Endothelial cell of umbilical vein (primary cell): ENCODE results near the gene NEBL.

Source experiments
- CTCF ChIP-seq, 2 donors: IDR thresholded peaks; 1 replicate in 1 of 2; 2 replicates in 1 of 2; pipeline ENCODE4 v1.5.1; 2011; ENCODE audit warnings: low read length in 2 of 2, mild to moderate bottlenecking in 2 of 2, moderate library complexity in 2 of 2, control low read depth in 1 of 2, inconsistent platforms in 1 of 2, low read depth in 1 of 2; ENCODE audit not compliant: insufficient read depth in 1 of 2; ENCODE audit errors: extremely low read depth in 1 of 2
- EZH2 ChIP-seq: IDR thresholded peaks from 2 replicates; pipeline ENCODE4 v1.6.1; 2012; ENCODE audit warnings: borderline replicate concordance, low read depth, mild to moderate bottlenecking, moderate library complexity, low read length, inconsistent platforms; ENCODE audit not compliant: severe bottlenecking
- FOS ChIP-seq: IDR thresholded peaks from 2 replicates; pipeline ENCODE4 v1.6.1; 2011; ENCODE audit warnings: mild to moderate bottlenecking, low read length, moderate library complexity, borderline replicate concordance; ENCODE audit not compliant: insufficient read depth
- GATA2 ChIP-seq: IDR thresholded peaks from 2 replicates; pipeline ENCODE4 v1.7.0; 2011; ENCODE audit warnings: low read depth, mild to moderate bottlenecking, moderate library complexity, mixed read lengths, low read length; ENCODE audit not compliant: insufficient read length, insufficient read depth
- JUN ChIP-seq: IDR thresholded peaks from 2 replicates; pipeline ENCODE4 v1.6.1; 2011; ENCODE audit warnings: borderline replicate concordance, low read depth; ENCODE audit not compliant: insufficient read length, insufficient read depth
- MYC ChIP-seq: IDR thresholded peaks from one replicate; pipeline ENCODE4 v1.6.1; 2011; ENCODE audit warnings: mild to moderate bottlenecking, low read depth, low read length
- POLR2A ChIP-seq: IDR thresholded peaks from 2 replicates; pipeline ENCODE4 v1.6.1; 2012; ENCODE audit warnings: low read depth, mild to moderate bottlenecking, control low read depth, low read length
- POLR2AphosphoS5 ChIP-seq: IDR thresholded peaks from 2 replicates; pipeline ENCODE4 v1.6.1; 2012; ENCODE audit warnings: low read depth, mild to moderate bottlenecking, control low read depth, low read length, moderate library complexity; ENCODE audit not compliant: insufficient read depth
- TF ChIP-seq, protein P1 (sequence below): IDR thresholded peaks from 2 replicates; pipeline ENCODE4 v1.6.1; 2011; ENCODE audit not compliant: insufficient read depth, insufficient read length

GRCh38 chr10:20858292-20859124, 38.6 kb downstream of the NEBL start:
- TF ChIP-seq POLR2AphosphoS5: no peak
- TF ChIP-seq, protein P1, sequence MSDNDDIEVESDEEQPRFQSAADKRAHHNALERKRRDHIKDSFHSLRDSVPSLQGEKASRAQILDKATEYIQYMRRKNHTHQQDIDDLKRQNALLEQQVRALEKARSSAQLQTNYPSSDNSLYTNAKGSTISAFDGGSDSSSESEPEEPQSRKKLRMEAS: no peak
- TF ChIP-seq CTCF (IDR thresholded peaks at IDR 0.05; ENCODE audit: extremely low read depth in 1 of 2, insufficient read depth in 1 of 2, low read depth in 1 of 2, low read length in 2 of 2): peak; percentile 21 to 36
- no peak for TF ChIP-seq JUN
- TF ChIP-seq POLR2A: no peak
- TF ChIP-seq EZH2: no peak
- TF ChIP-seq MYC: no peak
- TF ChIP-seq FOS: no peak
- no peak for TF ChIP-seq GATA2
